PC-3 (cell line): ENCODE measurements around the gene TRIM14.

Experiments
- EZH2 ChIP-seq: fragments of 300-600 bp; sonication (generic); IDR thresholded peaks from one replicate; pipeline ENCODE4 v1.6.1; 2017; ENCODE audit warnings: antibody characterized with exemption, mild to moderate bottlenecking, low read length; ENCODE audit not compliant: unreplicated experiment
- EZH2phosphoT487 ChIP-seq: fragments of 300-600 bp; sonication (generic); IDR thresholded peaks from 2 replicates; pipeline ENCODE4 v1.6.1; 2018; ENCODE audit warnings: mild to moderate bottlenecking, antibody characterized with exemption, low read length, borderline replicate concordance
- TF ChIP-seq, protein P1 (sequence below): fragments of 300-600 bp; sonication (generic); conservative IDR thresholded peaks from 2 replicates; pipeline ENCODE4 v1.5.1; 2017; ENCODE audit warnings: antibody characterized with exemption, low read depth, mild to moderate bottlenecking, low read length

DNA sequence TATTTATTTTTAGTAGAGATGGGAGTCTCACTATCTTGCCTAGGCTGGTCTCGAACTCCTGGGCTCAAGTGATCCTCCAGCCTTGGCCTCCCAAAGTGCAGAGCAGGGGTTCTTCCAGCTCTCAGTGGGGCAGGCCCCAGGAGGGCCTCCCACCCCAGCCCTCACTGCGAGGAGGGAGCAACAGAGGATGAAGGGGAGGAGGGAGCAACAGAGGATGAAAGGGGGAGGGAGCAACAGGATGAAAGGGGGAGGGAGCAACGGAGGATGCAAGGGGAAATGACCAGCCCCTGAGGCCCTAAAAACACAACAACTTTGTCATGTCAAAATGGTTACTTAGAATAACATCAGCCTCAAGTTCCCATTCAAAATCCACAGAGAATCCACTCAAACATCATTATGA is 10.0 kb downstream of the TRIM14 start:
- TF ChIP-seq, protein P1, sequence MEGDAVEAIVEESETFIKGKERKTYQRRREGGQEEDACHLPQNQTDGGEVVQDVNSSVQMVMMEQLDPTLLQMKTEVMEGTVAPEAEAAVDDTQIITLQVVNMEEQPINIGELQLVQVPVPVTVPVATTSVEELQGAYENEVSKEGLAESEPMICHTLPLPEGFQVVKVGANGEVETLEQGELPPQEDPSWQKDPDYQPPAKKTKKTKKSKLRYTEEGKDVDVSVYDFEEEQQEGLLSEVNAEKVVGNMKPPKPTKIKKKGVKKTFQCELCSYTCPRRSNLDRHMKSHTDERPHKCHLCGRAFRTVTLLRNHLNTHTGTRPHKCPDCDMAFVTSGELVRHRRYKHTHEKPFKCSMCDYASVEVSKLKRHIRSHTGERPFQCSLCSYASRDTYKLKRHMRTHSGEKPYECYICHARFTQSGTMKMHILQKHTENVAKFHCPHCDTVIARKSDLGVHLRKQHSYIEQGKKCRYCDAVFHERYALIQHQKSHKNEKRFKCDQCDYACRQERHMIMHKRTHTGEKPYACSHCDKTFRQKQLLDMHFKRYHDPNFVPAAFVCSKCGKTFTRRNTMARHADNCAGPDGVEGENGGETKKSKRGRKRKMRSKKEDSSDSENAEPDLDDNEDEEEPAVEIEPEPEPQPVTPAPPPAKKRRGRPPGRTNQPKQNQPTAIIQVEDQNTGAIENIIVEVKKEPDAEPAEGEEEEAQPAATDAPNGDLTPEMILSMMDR: no peak
- no peak for TF ChIP-seq EZH2
- no peak for TF ChIP-seq EZH2phosphoT487
